GDM1 (cell line): ENCODE results near the gene SOCS6.
"Not testable (repeated sequence)": the region's sequence is repeated elsewhere in the genome, so short reads cannot be mapped to it uniquely, and the experiment has no call there.

Experiments
- DNase-seq: peaks from one replicate; lab custom pipeline; 2025; lab: John Stamatoyannopoulos, UW

The SOCS6 gene

DNA sequence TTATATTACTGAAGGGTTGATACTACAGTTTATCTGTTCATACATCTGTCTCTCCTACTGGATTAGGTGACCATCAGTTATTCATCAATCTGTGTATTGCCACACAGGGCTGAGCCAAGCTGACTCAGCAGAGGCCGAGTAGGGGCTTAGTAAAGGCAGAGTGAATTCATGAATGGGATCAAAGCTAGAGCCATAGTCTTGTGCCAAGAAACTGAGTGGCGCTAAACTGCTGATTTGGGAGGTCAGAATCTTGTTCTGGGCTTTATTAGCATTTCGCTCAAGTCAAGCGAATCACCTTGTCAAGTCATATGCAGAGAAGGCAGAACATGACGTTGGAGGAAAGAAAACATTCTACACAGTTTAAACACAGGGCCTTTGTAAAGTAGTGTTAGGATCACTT, 34.1 kb downstream of the SOCS6 start:
- DNase-seq = no peak

DNA sequence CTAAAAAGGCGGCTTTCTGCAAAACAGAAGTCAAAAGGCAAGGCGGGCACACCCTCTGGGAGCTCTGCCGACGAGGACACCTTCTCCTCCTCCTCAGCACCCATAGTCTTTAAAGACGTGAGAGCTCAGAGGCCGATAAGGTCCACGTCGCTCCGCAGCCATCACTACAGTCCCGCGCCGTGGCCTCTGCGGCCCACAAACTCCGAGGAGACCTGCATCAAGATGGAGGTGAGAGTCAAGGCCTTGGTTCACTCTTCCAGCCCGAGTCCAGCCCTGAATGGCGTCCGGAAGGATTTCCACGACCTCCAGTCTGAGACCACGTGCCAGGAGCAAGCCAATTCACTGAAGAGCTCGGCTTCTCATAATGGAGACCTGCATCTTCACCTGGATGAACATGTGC, 36.1 kb downstream of the SOCS6 start:
- no peak for DNase-seq

- DNase-seq = no peak
These were observed 37.4 kb downstream of the SOCS6 start for GRCh38 chr18:70326255-70326654.

GRCh38 chr18:70328169-70328568, 39.3 kb downstream of the SOCS6 start:
- no peak for DNase-seq

DNA sequence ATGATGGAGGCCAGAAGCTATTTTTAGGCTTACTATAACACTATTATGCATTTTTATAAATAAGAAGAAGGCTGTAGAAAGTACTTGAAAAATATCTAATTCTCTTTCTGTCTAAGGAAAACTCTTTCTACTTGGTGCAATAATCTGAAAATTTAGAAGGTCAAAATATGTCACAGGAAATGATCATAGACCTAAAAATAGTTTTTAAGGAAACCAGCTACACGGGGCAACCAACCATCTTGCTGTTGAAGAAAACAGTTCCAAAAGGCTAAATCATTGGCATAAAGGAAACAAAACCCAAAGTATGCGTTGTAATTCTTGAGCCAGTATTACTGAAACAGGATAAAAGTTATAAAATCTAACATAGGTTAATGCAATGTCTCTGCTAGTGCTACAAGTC, 40.2 kb downstream of the SOCS6 start:
- DNase-seq = no peak

DNA sequence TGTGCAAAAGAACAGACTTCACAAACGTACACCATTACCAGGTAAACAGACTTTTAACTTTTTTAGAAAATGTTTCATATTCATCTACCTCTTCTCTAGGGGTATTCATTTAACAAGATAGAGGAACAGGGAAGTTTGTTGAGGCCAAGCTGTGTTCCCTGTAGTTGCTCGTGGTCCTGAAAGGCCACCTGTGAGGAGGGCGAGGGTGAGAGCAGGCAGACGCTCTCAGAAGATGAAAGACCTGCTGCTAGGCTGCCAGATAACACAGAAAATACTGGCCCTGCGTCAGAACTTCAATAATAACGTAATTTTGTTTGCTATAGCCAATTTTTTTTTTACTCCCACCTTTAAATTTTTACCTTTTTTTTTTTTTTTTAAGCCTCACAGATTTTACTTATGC, 42.0 kb downstream of the SOCS6 start:
- no peak for DNase-seq

DNA sequence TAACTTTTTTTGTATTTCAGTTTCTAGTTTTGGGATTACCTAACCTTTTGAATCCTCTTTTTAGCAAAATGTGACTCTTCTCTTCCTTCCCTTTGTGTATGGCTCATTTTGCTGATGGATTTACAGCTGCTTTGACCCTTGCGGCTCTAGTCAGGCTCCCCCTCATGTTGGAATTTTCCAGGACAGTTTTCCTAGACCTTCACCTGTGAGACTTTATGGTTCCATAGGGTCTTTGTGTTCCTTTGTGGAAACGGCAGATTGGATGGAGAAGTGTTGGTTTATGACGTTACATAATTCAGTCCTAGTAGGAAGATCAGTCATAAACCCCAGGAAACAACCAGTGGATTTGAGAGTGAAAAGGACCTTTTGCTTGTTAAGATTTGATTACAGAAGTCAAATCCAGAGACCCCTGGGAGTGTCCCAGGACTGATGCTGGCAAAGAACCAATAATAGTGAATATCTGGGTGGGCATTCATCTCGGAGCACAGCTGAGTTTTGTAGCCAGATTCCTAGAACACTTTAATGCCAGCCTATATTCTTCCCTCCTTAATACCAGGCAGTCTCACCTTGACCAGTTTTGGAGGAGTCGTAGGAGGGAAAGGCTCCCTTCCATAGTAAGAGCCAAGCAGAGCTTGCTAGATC, 42.7 kb downstream of the SOCS6 start:
- DNase-seq = no peak

- DNase-seq = no peak
These were observed 43.8 kb downstream of the SOCS6 start for GRCh38 chr18:70332694-70333093.

DNA sequence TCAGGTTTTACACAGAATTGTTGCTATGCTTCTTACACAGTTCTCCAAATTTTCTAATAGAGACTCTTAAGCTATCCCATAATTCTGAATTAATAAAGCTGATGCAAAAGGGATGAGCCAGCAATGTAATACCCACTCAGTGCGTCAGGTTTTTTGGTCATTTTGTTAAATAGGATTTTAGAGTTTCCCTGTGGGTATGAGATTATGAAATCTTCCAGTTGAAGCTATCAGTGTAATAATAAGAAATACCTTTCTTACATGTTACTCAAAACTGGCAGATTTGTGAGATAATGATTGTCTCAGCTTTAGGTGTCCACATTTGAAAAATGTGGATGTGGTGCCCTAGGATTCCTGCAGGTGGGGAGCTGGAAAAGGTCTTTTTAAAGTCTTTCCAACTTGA, 44.5 kb downstream of the SOCS6 start:
- DNase-seq = no peak

DNA sequence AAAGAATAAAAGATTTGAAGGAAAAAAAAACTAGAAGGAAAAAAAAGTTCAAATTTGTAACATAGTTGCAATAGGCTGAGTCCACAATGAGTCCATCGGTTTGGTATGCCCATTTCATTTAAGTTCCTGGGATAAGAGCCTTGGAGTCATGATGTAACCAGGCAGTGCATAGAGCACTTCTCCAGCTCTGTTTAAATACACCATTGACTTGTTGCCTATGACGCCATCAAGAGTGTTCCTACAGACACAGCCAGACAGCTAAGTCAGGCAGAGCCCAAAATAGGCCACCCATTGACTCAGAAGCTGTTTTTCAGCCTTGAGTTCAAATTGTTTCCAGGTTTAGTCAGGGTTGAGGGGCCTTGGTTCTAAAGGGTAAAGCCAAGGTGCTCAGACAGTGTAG, 44.9 kb downstream of the SOCS6 start:
- DNase-seq = no peak

- no peak for DNase-seq
These were observed 45.4 kb downstream of the SOCS6 start for GRCh38 chr18:70334264-70334663.

DNA sequence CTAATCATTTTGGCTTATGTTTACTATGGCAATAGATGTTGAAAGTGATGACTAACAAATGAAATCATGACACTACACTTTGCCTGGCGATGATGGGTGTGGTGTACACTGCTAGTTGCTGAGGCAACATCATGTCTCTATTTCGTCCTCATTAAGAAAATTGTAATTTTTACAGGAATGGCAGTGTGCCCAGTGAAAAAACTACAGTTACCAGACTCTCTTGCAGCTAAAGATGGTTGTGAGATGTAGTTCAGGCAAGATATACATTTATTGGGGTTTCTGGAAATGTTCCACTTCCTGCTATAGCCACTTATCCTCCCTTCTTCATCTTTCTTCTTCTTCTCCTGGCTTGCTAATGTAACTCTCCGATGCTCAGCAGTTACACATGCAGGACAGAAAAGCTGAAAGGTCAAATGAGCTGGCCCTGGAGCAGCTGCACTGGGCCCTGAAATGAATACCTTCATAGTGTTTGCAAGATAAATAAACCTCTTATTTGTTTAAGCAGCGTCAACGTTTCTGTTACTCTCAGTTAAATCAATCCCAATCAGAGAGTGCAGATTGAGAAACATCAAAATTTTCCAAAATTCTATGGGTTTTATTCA, 46.0 kb downstream of the SOCS6 start:
- no peak for DNase-seq

DNA sequence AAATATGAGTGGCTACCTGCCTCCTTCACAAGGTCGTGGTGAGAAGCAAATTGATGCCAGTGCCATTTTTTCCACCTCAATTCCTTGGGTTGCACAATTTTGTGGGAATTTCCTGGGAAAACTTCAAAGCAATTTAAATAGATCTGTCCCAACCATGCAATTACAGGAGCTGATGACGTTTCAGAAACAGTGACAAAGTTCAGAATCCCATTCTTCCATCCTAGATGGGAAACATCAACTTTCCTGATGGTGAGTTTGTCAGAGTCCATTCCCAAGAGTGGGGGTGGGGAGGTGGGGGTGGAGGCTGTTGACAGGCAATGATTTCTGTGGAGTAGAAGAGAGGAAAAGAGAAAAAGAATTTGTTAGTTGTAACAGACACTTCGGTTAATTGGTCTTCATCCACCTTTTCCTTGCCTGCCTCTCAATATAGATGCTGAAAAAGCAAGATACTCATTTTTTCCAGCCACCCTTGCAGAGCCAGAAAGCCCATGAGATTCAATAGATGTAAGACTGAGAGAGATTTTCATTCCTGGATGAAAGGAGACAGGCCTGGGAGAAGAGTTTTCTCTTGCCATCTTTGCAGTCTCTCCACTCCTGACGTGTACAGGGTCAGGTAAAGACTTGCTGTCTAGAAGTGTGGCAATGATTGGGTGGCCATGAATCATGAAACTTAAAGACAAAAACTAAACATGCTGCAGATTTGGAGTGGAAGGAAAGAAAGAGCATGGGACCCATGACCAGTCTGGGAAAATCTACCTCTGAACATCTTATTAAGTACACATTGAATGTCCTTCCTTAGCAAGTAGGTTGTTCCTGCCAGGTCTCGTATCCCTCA, 47.3 kb downstream of the SOCS6 start:
- no peak for DNase-seq

DNA sequence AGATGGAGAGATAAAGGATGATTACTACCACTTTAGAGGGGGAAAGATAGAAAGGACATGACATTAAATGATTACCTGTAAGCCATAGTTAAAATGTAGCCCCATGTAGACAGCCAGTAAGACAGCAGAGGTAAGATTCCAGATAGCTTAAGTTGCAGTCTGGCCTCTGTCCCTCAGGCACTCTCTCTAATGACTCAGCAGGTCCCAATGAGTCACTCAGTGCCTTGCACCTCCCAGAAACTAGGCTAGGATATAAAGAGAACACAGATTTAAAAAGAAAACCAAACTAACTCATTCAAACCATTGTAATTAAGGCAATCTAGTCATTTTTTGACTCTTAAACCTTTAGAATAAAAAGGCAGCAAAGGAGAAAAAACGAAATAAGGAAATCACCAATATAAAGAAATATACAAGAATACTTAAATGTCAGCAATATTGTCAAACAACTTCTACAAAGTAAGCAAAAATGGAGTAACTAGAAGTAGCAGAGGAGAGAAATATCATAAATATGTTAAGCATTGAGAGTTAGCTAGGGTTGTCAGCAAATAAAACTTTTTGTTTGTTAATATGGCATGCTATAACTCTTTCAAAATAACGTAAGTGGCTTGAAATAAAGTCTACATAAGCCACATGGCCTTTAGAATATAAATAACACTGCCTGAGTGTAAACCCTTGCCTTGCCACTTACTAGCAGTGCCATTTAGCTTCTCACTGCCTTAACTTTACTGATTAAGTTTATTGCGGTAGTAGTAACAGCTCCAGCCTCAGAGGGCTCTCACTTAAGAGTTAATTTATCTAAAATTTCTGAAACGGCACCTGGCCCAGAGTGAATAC, 48.5 kb downstream of the SOCS6 start:
- DNase-seq = no peak

- no peak for DNase-seq
These were observed 50.0 kb downstream of the SOCS6 start for GRCh38 chr18:70338890-70339289.

GRCh38 chr18:70339915-70340314, 51.1 kb downstream of the SOCS6 start:
- DNase-seq = no peak

DNA sequence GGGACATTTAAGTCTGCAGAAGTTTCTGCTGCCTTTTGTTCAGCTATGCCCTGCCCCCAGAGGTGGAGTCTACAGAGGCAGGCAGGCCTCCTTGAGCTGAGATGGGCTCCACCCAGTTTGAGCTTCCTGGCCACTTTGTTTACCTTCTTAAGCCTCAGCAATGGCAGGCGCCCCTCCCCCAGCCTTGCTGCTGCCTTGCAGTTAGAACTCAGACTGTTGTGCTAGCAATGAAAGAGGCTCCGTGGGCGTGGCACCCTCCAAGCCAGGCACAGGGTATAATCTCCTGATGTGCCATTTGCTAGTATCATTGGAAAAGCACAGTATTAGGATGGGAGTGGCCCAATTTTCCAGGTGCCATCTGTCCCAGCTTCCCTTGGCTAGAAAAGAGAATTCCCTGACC, 59.6 kb downstream of the SOCS6 start:
- DNase-seq = not testable (repeated sequence)

DNA sequence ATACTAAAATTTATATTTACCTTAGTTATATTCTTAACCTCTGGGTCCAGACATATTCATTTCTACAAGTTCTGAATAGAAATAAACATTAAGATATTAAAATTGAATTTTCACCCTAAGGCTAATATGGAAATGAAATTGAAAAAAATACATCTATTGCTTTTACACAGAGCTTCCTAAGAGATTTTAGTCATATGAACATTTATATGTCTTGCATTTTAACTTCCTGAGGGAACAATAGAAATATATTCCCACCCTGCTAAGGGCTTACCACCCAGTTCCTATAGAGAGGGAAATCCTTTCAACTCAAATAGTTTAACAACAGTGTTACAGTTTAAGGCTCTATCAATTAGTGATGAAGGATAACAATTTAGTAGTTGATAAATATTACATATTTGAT, 60.5 kb downstream of the SOCS6 start:
- no peak for DNase-seq

DNA sequence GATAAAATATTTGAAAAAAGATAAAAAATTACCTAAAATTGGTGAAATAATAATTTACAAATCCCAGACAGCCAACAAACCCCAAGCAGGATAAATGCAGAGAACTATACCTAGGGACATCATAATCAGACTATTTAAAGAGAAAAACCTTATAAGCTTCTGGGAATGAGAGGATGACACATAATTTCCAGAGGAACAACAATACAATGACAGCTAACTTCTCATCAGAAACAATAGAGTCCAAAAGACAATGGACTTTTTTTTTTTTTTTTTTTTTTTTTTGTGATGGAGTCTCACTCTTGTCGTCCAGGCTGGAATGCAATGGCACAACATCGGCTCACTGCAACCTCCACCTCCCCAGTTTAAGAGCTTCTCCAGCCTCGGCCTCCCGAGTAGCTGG, 65.2 kb downstream of the SOCS6 start:
- DNase-seq = no peak

DNA sequence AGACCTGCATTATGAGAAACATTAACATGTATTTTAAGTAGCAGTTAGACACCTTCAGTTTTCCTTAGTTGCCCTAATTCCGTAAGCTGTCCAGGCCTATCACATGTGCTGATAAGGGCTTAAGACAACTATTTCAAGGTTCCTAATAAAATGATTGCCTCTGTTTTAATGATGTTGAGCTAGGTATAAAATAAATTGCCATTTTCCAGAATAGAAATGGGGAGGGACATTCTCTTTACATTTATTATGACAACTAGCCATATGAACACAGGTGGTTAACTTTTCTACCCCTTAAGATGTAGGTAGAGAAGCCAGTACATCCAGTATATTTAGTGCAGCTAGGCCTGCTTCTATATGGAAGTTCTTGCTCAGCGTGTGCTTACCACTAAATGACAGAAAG, 65.9 kb downstream of the SOCS6 start:
- DNase-seq = no peak

GRCh38 chr18:70355620-70356385, 67.0 kb downstream of the SOCS6 start:
- DNase-seq = no peak

GRCh38 chr18:70358105-70358406, 69.2 kb downstream of the SOCS6 start:
- not testable (repeated sequence) for DNase-seq
